ENCODE measurements around the gene CFAP68. TPM values are rescaled to one million over a fixed set of nuclear protein-coding genes. Genes with fewer than 3 reads are reported as not detected.
"Not testable (repeated sequence)": the region's sequence is repeated elsewhere in the genome, so short reads cannot be mapped to it uniquely, and the experiment has no call there.

CFAP68 gene
- total and polyA plus RNA-seq, 2 donors from 2014 or later, result 29.5 to 93.7 TPM

DNA sequence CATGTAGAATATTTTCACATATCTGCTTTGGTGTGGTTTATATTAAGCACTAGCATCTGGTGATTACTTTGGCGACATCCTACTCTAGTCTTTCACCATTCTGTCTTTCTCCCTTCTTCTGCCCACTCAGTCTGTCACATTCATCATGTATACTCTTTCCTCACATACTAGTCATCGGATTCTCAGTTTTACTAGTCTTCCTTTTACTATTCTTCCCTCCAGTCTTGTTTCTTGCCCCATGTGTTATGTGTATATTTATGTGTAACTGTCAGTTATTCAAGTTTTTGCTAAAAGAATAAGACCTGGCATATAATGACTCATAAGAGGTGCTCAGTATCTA, 53.2 kb downstream of the CFAP68 start:
- no peak overlapping the region for H3K27ac ChIP-seq (ENCODE audit: low read depth in 2 of 2, low read length in 2 of 2)
- TF ChIP-seq, protein P1, sequence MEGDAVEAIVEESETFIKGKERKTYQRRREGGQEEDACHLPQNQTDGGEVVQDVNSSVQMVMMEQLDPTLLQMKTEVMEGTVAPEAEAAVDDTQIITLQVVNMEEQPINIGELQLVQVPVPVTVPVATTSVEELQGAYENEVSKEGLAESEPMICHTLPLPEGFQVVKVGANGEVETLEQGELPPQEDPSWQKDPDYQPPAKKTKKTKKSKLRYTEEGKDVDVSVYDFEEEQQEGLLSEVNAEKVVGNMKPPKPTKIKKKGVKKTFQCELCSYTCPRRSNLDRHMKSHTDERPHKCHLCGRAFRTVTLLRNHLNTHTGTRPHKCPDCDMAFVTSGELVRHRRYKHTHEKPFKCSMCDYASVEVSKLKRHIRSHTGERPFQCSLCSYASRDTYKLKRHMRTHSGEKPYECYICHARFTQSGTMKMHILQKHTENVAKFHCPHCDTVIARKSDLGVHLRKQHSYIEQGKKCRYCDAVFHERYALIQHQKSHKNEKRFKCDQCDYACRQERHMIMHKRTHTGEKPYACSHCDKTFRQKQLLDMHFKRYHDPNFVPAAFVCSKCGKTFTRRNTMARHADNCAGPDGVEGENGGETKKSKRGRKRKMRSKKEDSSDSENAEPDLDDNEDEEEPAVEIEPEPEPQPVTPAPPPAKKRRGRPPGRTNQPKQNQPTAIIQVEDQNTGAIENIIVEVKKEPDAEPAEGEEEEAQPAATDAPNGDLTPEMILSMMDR (IDR thresholded peaks at IDR 0.05; ENCODE audit: borderline replicate concordance, extremely low read depth, insufficient read depth), result no peak
- H3K4me1 ChIP-seq (ENCODE audit: control insufficient read depth in 2 of 3, insufficient read depth in 2 of 3, low read depth in 1 of 3, low read length in 3 of 3), result peaks cover 7 to 12% (median 10%) of the 10 kb centered on the region in 3 donors
- no peak overlapping the region for H3K9ac ChIP-seq (ENCODE audit: low read length in 3 of 3)
- DNase-seq (no peak), FAIRE-seq (no peak)
- H3K9me3 ChIP-seq (ENCODE audit: control insufficient read depth in 2 of 3, insufficient read depth in 1 of 3, low read length in 3 of 3), result no peaks in the 10 kb centered on the region
- no peak overlapping the region for H3K4me3 ChIP-seq (ENCODE audit: low read length in 3 of 3)
- H3K36me3 ChIP-seq (ENCODE audit: control insufficient read depth in 2 of 3, insufficient read depth in 3 of 3, low read length in 3 of 3), result no peaks in the 10 kb centered on the region
- H3K27me3 ChIP-seq (ENCODE audit: control insufficient read depth, insufficient read depth, low read length), result no peaks in the 10 kb centered on the region
- intact Hi-C loops (cut with DNase I), result loop anchor here (10.0 kb wide), 1 partner anchor 52 kb away; no protein-coding TSS in a partner anchor

DNA sequence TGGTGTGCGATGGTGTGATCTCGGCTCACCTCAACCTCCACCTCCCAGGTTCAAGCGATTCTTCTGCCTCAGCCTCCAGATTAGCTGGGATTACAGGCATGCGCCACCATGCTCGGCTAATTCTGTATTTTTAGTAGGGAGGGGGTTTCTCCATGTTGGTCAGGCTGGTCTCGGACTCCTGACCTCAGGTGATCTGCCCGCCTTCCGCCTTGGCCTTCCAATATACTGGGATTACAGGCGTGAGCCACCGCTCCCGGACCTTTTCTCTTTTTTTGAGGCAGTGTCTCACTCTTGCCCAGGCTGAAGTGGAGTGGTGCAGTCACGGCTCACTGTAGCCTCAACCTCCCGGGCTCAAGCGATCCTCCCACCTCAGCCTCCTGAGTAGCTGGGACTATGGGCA, 53.8 kb downstream of the CFAP68 start:
- not testable (repeated sequence) for H3K36me3 ChIP-seq (ENCODE audit: control insufficient read depth in 2 of 3, insufficient read depth in 3 of 3, low read length in 3 of 3); H3K27ac ChIP-seq (ENCODE audit: low read depth in 2 of 2, low read length in 2 of 2); H3K9ac ChIP-seq (ENCODE audit: low read length in 3 of 3); H3K9me3 ChIP-seq (ENCODE audit: control insufficient read depth in 2 of 3, insufficient read depth in 1 of 3, low read length in 3 of 3); H3K27me3 ChIP-seq (ENCODE audit: control insufficient read depth, insufficient read depth, low read length); FAIRE-seq; H3K4me3 ChIP-seq (ENCODE audit: low read length in 3 of 3); DNase-seq
- H3K4me1 ChIP-seq (ENCODE audit: control insufficient read depth in 2 of 3, insufficient read depth in 2 of 3, low read depth in 1 of 3, low read length in 3 of 3), result peaks cover 10 to 12% (median 10%) of the 10 kb centered on the region in 3 donors
- intact Hi-C loops (cut with DNase I), result loop anchor here (10.0 kb wide), 1 partner anchor 52 kb away; no protein-coding TSS in a partner anchor

DNA sequence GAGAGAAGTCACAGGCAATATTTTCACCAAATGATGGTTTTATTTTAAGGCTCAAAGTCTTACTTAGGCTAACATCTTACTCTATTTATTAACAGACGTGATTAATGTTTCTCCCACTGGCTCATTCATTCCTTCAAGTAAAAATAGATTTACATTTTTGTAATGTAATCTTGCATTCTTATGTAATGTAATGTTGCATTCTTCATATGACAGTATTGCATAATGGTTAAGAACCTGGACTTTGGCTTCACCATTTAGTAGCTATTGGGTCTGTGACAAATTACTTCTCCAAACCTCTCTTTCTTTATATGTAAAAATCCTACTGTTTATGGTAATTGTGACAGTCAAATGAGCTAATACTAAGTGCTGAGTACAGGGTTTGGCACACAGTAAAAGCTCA, 54.5 kb downstream of the CFAP68 start:
- TF ChIP-seq, protein P1 (IDR thresholded peaks at IDR 0.05; ENCODE audit: borderline replicate concordance, extremely low read depth, insufficient read depth), result no peak
- Histone ChIP-seq H3K27ac (ENCODE audit: low read depth in 2 of 2, low read length in 2 of 2) (no peak overlapping the region), H3K36me3 (ENCODE audit: control insufficient read depth in 2 of 3, insufficient read depth in 3 of 3, low read length in 3 of 3) (no peaks in the 10 kb centered on the region), H3K9ac (ENCODE audit: low read length in 3 of 3) (no peak overlapping the region), H3K4me1 (ENCODE audit: control insufficient read depth in 2 of 3, insufficient read depth in 2 of 3, low read depth in 1 of 3, low read length in 3 of 3) (peaks cover 10 to 12% (median 10%) of the 10 kb centered on the region in 3 donors), H3K27me3 (ENCODE audit: control insufficient read depth, insufficient read depth, low read length) (no peaks in the 10 kb centered on the region), H3K9me3 (ENCODE audit: control insufficient read depth in 2 of 3, insufficient read depth in 1 of 3, low read length in 3 of 3) (no peaks in the 10 kb centered on the region), H3K4me3 (ENCODE audit: low read length in 3 of 3) (no peak overlapping the region)
- no peak for DNase-seq
- intact Hi-C loops (cut with DNase I), result loop anchor here (10.0 kb wide), 1 partner anchor 51 kb away; no protein-coding TSS in a partner anchor
- FAIRE-seq, result no peak

GRCh38 chr11:111934306-111934705, 55.0 kb downstream of the CFAP68 start:
- FAIRE-seq, result no peak
- Histone ChIP-seq H3K9ac (ENCODE audit: low read length in 3 of 3) (no peak overlapping the region), H3K27me3 (ENCODE audit: control insufficient read depth, insufficient read depth, low read length) (no peaks in the 10 kb centered on the region), H3K9me3 (ENCODE audit: control insufficient read depth in 2 of 3, insufficient read depth in 1 of 3, low read length in 3 of 3) (no peaks in the 10 kb centered on the region), H3K36me3 (ENCODE audit: control insufficient read depth in 2 of 3, insufficient read depth in 3 of 3, low read length in 3 of 3) (no peaks in the 10 kb centered on the region), H3K4me3 (ENCODE audit: low read length in 3 of 3) (no peak overlapping the region), H3K27ac (ENCODE audit: low read depth in 2 of 2, low read length in 2 of 2) (no peak overlapping the region), H3K4me1 (ENCODE audit: control insufficient read depth in 2 of 3, insufficient read depth in 2 of 3, low read depth in 1 of 3, low read length in 3 of 3) (peaks cover 10 to 12% (median 10%) of the 10 kb centered on the region in 3 donors)
- intact Hi-C loops (cut with DNase I), result loop anchor here (10.0 kb wide), 1 partner anchor 50 kb away; no protein-coding TSS in a partner anchor
- TF ChIP-seq, protein P1 (IDR thresholded peaks at IDR 0.05; ENCODE audit: borderline replicate concordance, extremely low read depth, insufficient read depth), result no peak
- DNase-seq, result no peak

Other genes with a start within 250 kb of the CFAP68 start
- gene PPP2R1B, start 113.2 kb upstream of the CFAP68 start, total RNA-seq, result 35.5 TPM
- 11.7 TPM for gene PPP2R1B, start 113.2 kb upstream of the CFAP68 start, polyA plus RNA-seq (ENCODE audit: insufficient read depth, low read depth, low replicate concordance)
- 27.8 TPM for gene ALG9, start 8.0 kb upstream of the CFAP68 start, total RNA-seq
- gene ALG9, start 8.0 kb upstream of the CFAP68 start, polyA plus RNA-seq (ENCODE audit: insufficient read depth, low read depth, low replicate concordance), result 30.0 TPM
- gene FDXACB1, start 376 bp upstream of the CFAP68 start, total RNA-seq, result 2.6 TPM
- 1.5 TPM for gene FDXACB1, start 376 bp upstream of the CFAP68 start, polyA plus RNA-seq (ENCODE audit: insufficient read depth, low read depth, low replicate concordance)
- gene CRYAB, start 32.2 kb downstream of the CFAP68 start, total RNA-seq, result 1,312 TPM
- gene CRYAB, start 32.2 kb downstream of the CFAP68 start, polyA plus RNA-seq (ENCODE audit: insufficient read depth, low read depth, low replicate concordance), result 1,857 TPM
- 4.4 TPM for gene HSPB2, start 33.2 kb downstream of the CFAP68 start, total RNA-seq
- gene HSPB2, start 33.2 kb downstream of the CFAP68 start, polyA plus RNA-seq (ENCODE audit: insufficient read depth, low read depth, low replicate concordance), result 15.7 TPM
- gene C11orf52, start 39.4 kb downstream of the CFAP68 start, total RNA-seq, result 27.8 TPM
- gene C11orf52, start 39.4 kb downstream of the CFAP68 start, polyA plus RNA-seq (ENCODE audit: insufficient read depth, low read depth, low replicate concordance), result 103 TPM
- 29.5 TPM for gene DIXDC1, start 57.8 kb downstream of the CFAP68 start, total RNA-seq
- 7.3 TPM for gene DIXDC1, start 57.8 kb downstream of the CFAP68 start, polyA plus RNA-seq (ENCODE audit: insufficient read depth, low read depth, low replicate concordance)
- 33.1 TPM for gene DLAT, start 145.9 kb downstream of the CFAP68 start, total RNA-seq
- 27.5 TPM for gene DLAT, start 145.9 kb downstream of the CFAP68 start, polyA plus RNA-seq (ENCODE audit: insufficient read depth, low read depth, low replicate concordance)
- gene PIH1D2, start 194.5 kb downstream of the CFAP68 start, total RNA-seq, result 7.5 TPM
- 6.6 TPM for gene PIH1D2, start 194.5 kb downstream of the CFAP68 start, polyA plus RNA-seq (ENCODE audit: insufficient read depth, low read depth, low replicate concordance)
- 21.5 TPM for gene NKAPD1, start 194.8 kb downstream of the CFAP68 start, total RNA-seq
- gene NKAPD1, start 194.8 kb downstream of the CFAP68 start, polyA plus RNA-seq (ENCODE audit: insufficient read depth, low read depth, low replicate concordance), result 14.3 TPM
- gene TIMM8B, start 207.2 kb downstream of the CFAP68 start, total RNA-seq, result 51.3 TPM
- 167 TPM for gene TIMM8B, start 207.2 kb downstream of the CFAP68 start, polyA plus RNA-seq (ENCODE audit: insufficient read depth, low read depth, low replicate concordance)
- gene SDHD, start 207.3 kb downstream of the CFAP68 start, total RNA-seq, result 111 TPM
- gene SDHD, start 207.3 kb downstream of the CFAP68 start, polyA plus RNA-seq (ENCODE audit: insufficient read depth, low read depth, low replicate concordance), result 288 TPM